ENCODE results near the gene BRD7.
A peak's percentile ranks its signal among the peaks of the same experiment; 100 is the strongest.

DNA sequence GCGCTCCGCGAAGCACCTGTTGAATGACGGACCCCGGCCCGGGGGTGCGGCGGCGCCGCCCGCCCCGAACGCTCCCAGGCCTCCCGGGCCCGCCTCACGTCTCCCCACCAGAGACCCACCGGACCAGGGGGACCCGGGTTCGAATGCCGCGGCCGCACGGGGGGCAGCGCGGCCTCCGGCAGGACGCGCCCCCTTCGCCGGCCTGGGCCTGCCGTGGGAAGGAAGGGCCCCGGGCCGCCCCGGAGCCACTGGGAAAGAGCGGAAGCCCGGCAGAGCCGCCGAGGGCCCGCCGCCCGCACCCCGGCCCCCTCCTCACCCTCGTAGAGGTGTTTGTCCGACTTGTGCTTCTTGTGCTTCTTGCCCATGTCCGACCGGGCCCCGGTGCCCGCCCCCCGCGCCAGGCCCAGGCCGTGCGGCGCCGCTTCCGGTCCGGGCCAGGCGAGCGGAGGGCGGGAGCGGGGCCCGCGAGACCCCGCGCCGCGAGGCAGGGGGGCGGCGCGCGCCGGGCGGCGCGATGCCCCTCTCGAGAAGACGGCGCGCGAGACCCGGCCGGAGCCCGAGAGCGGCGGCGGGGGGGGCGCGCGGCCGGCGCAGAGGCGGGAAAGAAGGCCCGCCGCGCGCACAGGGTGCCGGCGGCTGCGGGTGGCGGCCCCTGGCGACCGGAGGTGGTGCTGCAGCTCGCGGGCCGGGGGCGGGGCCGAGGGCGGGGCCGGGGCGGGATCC, at the start of gene BRD7:
- peak; percentile 61 for TF ChIP-seq CTCF (IDR thresholded peaks at IDR 0.05)
- no peak for TF ChIP-seq TCF7 (CRISPR knock-in tag; IDR thresholded peaks at IDR 0.05; ENCODE audit: low read depth)
- TF ChIP-seq NR1H2 (CRISPR knock-in tag; IDR thresholded peaks at IDR 0.05) = no peak
- no peak for TF ChIP-seq NR3C1 (CRISPR knock-in tag; conservative IDR thresholded peaks at IDR 0.05; ENCODE audit: low read depth)
- TF ChIP-seq SP1 (CRISPR knock-in tag; conservative IDR thresholded peaks at IDR 0.05) = no peak; the same call in 1 of the 2 replicates
- no peak for TF ChIP-seq CREB1 (CRISPR knock-in tag; IDR thresholded peaks at IDR 0.05)
- no peak for TF ChIP-seq ESRRA (CRISPR knock-in tag; IDR thresholded peaks at IDR 0.05; ENCODE audit: borderline replicate concordance)
- no peak for TF ChIP-seq JUN (CRISPR knock-in tag; IDR thresholded peaks at IDR 0.05)
- no peak for TF ChIP-seq GABPB1 (CRISPR knock-in tag; IDR thresholded peaks at IDR 0.05)
- TF ChIP-seq ATF2 (CRISPR knock-in tag; IDR thresholded peaks at IDR 0.05; ENCODE audit: borderline replicate concordance, low read depth) = no peak
- TF ChIP-seq ELF4 (CRISPR knock-in tag; IDR thresholded peaks at IDR 0.05; ENCODE audit: low read depth) = no peak
